Peyer's patch (tissue), 4 donors: Measurements from ENCODE around the gene TSPOAP1.

ENCODE experiments used
- POLR2A ChIP-seq, 2 donors: fragments of 450-650 bp; IDR thresholded peaks; one replicate each; pipeline ENCODE4 v1.5.1; 2017; ENCODE audit warnings: antibody characterized with exemption in 2 of 2, mild to moderate bottlenecking in 2 of 2, moderate library complexity in 2 of 2
- TF ChIP-seq, protein P1 (sequence below), 6 experiments: fragments of 450-650 bp in 4 of 6; fragments of 200-600 bp in 2 of 6; sonication (generic) in 1 of 6; IDR thresholded peaks; one replicate each; pipeline ENCODE4 v1.5.1; 2017 to 2019; ENCODE audit warnings: antibody characterized with exemption in 6 of 6, mild to moderate bottlenecking in 3 of 6, moderate library complexity in 1 of 6

DNA sequence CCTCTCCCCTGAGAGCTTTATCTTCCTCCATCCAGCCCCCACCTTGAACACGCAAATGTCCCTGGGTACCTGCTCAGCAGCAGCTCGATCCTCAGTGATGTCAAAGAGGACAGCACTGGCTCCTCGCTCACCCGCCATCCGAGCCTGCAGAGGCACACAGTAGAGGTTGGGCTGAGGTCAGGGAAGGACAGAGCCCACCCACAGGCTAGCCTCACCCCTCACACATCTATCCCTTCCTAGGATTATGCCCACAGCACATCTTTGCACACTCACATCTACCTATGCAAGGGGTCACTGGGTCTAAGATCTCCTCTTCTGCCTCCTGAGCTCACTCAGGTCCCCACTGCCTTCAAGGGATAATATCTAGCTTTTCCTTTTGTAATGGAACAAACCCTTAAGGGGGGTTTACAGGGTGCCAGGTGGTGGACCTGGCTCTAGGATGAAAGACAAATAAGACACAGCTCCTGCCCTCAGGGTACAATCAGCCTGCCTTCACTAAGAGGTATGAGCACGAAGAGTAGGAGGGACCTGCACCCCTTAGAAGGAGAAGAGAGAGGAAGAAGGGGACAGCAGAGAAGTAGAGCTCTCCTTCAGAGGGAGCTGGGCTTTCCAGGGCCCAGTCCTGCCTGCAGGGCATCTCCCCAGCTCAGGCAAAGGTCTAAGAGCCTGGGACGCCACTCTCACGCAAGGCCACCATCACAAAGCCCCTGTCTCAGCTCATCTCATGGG is 35.0 kb upstream of the TSPOAP1 start:
- no peak for TF ChIP-seq POLR2A (IDR thresholded peaks at IDR 0.05)
- TF ChIP-seq, protein P1, sequence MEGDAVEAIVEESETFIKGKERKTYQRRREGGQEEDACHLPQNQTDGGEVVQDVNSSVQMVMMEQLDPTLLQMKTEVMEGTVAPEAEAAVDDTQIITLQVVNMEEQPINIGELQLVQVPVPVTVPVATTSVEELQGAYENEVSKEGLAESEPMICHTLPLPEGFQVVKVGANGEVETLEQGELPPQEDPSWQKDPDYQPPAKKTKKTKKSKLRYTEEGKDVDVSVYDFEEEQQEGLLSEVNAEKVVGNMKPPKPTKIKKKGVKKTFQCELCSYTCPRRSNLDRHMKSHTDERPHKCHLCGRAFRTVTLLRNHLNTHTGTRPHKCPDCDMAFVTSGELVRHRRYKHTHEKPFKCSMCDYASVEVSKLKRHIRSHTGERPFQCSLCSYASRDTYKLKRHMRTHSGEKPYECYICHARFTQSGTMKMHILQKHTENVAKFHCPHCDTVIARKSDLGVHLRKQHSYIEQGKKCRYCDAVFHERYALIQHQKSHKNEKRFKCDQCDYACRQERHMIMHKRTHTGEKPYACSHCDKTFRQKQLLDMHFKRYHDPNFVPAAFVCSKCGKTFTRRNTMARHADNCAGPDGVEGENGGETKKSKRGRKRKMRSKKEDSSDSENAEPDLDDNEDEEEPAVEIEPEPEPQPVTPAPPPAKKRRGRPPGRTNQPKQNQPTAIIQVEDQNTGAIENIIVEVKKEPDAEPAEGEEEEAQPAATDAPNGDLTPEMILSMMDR (IDR thresholded peaks at IDR 0.05): no peak
